H9 (cell line): ENCODE measurements around the gene LOXHD1. TPM values are rescaled to one million over a fixed set of nuclear protein-coding genes. Genes with fewer than 3 reads are reported as not detected.

Source experiments
- DNase-seq: peaks from one replicate; pipeline ENCODE4 v3.0.0-alpha.2; 2017
- H2AFZ ChIP-seq: one replicate; pipeline ENCODE4 v1.6.1; 2013; ENCODE audit warnings: mild to moderate bottlenecking, low read length, control low read depth, moderate library complexity
- H2AK5ac ChIP-seq: 2 replicates; pipeline ENCODE4 v1.6.1; 2013; ENCODE audit warnings: low read length, control low read depth, mixed read lengths; ENCODE audit not compliant: insufficient read length
- H2BK120ac ChIP-seq: one replicate; pipeline ENCODE4 v1.6.1; 2013; ENCODE audit warnings: low read depth, mild to moderate bottlenecking, low read length, control low read depth, inconsistent platforms; ENCODE audit not compliant: poor library complexity, severe bottlenecking
- H2BK12ac ChIP-seq: 2 replicates; pipeline ENCODE4 v1.6.1; 2013; ENCODE audit warnings: low read length, control low read depth, mixed read lengths, low read depth; ENCODE audit not compliant: insufficient read length
- H2BK15ac ChIP-seq: 2 replicates; pipeline ENCODE4 v1.6.1; 2013; ENCODE audit warnings: low read depth, low read length, control low read depth
- H2BK20ac ChIP-seq: one replicate; pipeline ENCODE4 v1.6.1; 2013; ENCODE audit warnings: low read depth, mild to moderate bottlenecking, low read length, control low read depth, inconsistent platforms; ENCODE audit not compliant: poor library complexity, severe bottlenecking
- H2BK5ac ChIP-seq: 2 replicates; pipeline ENCODE4 v1.6.1; 2013; ENCODE audit warnings: low read length, control low read depth, mixed read lengths; ENCODE audit not compliant: insufficient read length
- H3K14ac ChIP-seq: 2 replicates; pipeline ENCODE4 v1.6.1; 2013; ENCODE audit warnings: low read length, control low read depth; ENCODE audit not compliant: insufficient read depth
- H3K18ac ChIP-seq: 2 replicates; pipeline ENCODE4 v1.6.1; 2013; ENCODE audit warnings: low read depth, mild to moderate bottlenecking, mixed read lengths, low read length, control low read depth; ENCODE audit not compliant: insufficient read length
- H3K23ac ChIP-seq: 2 replicates; pipeline ENCODE4 v1.6.1; 2013; ENCODE audit warnings: low read length, control low read depth, mixed read lengths, low read depth; ENCODE audit not compliant: insufficient read length
- H3K23me2 ChIP-seq: 2 replicates; pipeline ENCODE4 v1.6.1; 2013; ENCODE audit warnings: low read depth, mild to moderate bottlenecking, mixed read lengths, low read length, control low read depth; ENCODE audit not compliant: insufficient read length, poor library complexity, severe bottlenecking
- H3K27ac ChIP-seq: 2 replicates; pipeline ENCODE4 v1.5.1; 2013; ENCODE audit warnings: low read length, control low read depth, mixed read lengths, low read depth; ENCODE audit not compliant: insufficient read length
- H3K27me3 ChIP-seq: 2 replicates; pipeline ENCODE4 v1.6.1; 2013; ENCODE audit warnings: low read length, control low read depth, inconsistent platforms; ENCODE audit not compliant: insufficient read depth
- H3K4ac ChIP-seq: 2 replicates; pipeline ENCODE4 v1.6.1; 2013; ENCODE audit warnings: low read depth, mild to moderate bottlenecking, control low read depth, inconsistent platforms, low read length, moderate library complexity
- H3K4me1 ChIP-seq: 2 replicates; pipeline ENCODE4 v1.6.1; 2013; ENCODE audit warnings: low read length, control low read depth, inconsistent platforms; ENCODE audit not compliant: insufficient read depth
- H3K4me2 ChIP-seq: 2 replicates; pipeline ENCODE4 v1.6.1; 2013; ENCODE audit warnings: low read length, control low read depth, mixed read lengths; ENCODE audit not compliant: insufficient read length, insufficient read depth
- H3K56ac ChIP-seq: 2 replicates; pipeline ENCODE4 v1.6.1; 2013; ENCODE audit warnings: low read depth, mild to moderate bottlenecking, mixed read lengths, low read length, control low read depth; ENCODE audit not compliant: insufficient read length
- H3K79me1 ChIP-seq: 2 replicates; pipeline ENCODE4 v1.6.1; 2013; ENCODE audit warnings: low read depth, mild to moderate bottlenecking, moderate library complexity, low read length, control low read depth, inconsistent platforms; ENCODE audit not compliant: insufficient read depth, poor library complexity, severe bottlenecking
- H3K79me2 ChIP-seq: 2 replicates; pipeline ENCODE4 v1.6.1; 2013; ENCODE audit warnings: low read length, control low read depth, inconsistent platforms; ENCODE audit not compliant: insufficient read depth
- H3K9ac ChIP-seq: 2 replicates; pipeline ENCODE4 v1.6.1; 2013; ENCODE audit warnings: low read length, control low read depth, mixed read lengths; ENCODE audit not compliant: insufficient read length; ENCODE audit errors: extremely low read depth
- H3K9me3 ChIP-seq: one replicate; pipeline ENCODE4 v1.6.1; 2013; ENCODE audit warnings: low read depth, low read length, inconsistent platforms; ENCODE audit not compliant: control insufficient read depth
- H3T11ph ChIP-seq: one replicate; pipeline ENCODE4 v1.6.1; 2013; ENCODE audit warnings: mild to moderate bottlenecking, low read length, control low read depth, inconsistent platforms
- H4K20me1 ChIP-seq: one replicate; pipeline ENCODE4 v1.6.1; 2013; ENCODE audit not compliant: control insufficient read depth, insufficient read length, insufficient read depth
- H4K5ac ChIP-seq: 2 replicates; pipeline ENCODE4 v1.6.1; 2013; ENCODE audit warnings: low read depth, mild to moderate bottlenecking, mixed read lengths, low read length, control low read depth; ENCODE audit not compliant: insufficient read length
- H4K8ac ChIP-seq: replicated peaks from 2 replicates; pipeline ENCODE4 v1.6.1; 2013; ENCODE audit warnings: low read length, control low read depth, mixed read lengths, low read depth; ENCODE audit not compliant: insufficient read length
- H4K91ac ChIP-seq: 2 replicates; pipeline ENCODE4 v1.6.1; 2013; ENCODE audit warnings: low read depth, mild to moderate bottlenecking, moderate library complexity, mixed read lengths, low read length, control low read depth; ENCODE audit not compliant: insufficient read length
- H3K27ac Mint-ChIP-seq, 3 experiments: 2 replicates in 2 of 3; 3 replicates in 1 of 3; pipeline ENCODE4 v1.8.0; 2020 to 2021; ENCODE audit warnings: mixed read lengths in 3 of 3, mild to moderate bottlenecking in 1 of 3, moderate library complexity in 1 of 3
- H3K27me3 Mint-ChIP-seq: 2 replicates; pipeline ENCODE4 v1.8.0; 2021; ENCODE audit warnings: low read depth, mild to moderate bottlenecking, moderate library complexity, mixed read lengths
- H3K36me3 Mint-ChIP-seq, 3 experiments: 2 replicates in 2 of 3; 3 replicates in 1 of 3; pipeline ENCODE4 v1.8.0; 2020 to 2021; ENCODE audit warnings: low read depth in 3 of 3, mixed read lengths in 3 of 3; ENCODE audit not compliant: insufficient read depth in 1 of 3
- H3K4me1 Mint-ChIP-seq, 2 experiments: 2 replicates each; pipeline ENCODE4 v1.8.0; 2020; ENCODE audit warnings: mixed read lengths in 2 of 2
- H3K4me3 Mint-ChIP-seq, 2 experiments: 2 replicates in 1 of 2; 3 replicates in 1 of 2; pipeline ENCODE4 v1.8.0; 2020 to 2021; ENCODE audit warnings: mild to moderate bottlenecking in 2 of 2, mixed read lengths in 2 of 2, moderate library complexity in 1 of 2
- H3K9me3 Mint-ChIP-seq, 2 experiments: 2 replicates in 1 of 2; 3 replicates in 1 of 2; pipeline ENCODE4 v1.8.0; 2020; ENCODE audit warnings: mild to moderate bottlenecking in 2 of 2, mixed read lengths in 2 of 2, moderate library complexity in 1 of 2
- WGBS: extraction: QIAGEN DNeasy Blood & Tissue Kit; methylation state at CpG from one replicate; pipeline ENCODE4 v1.1.7; 2013; ENCODE audit warnings: missing lambda C conversion rate, low lambda C conversion rate, mixed read lengths; ENCODE audit not compliant: insufficient read length; ENCODE audit errors: extremely low coverage; 5-methylcytosine and 5-hydroxymethylcytosine counted together
- total RNA-seq: library from RNA; stranded (reverse); gene quantifications from 2 replicates; pipeline ENCODE4 v1.2.1, GENCODE V29; 2021
- TF ChIP-seq, protein P1 (sequence below): fragments of 200-600 bp; sonication (generic); conservative IDR thresholded peaks from 3 replicates; pipeline ENCODE4 v1.8.0; 2021; ENCODE audit warnings: antibody characterized with exemption, mild to moderate bottlenecking

LOXHD1 gene
- total RNA-seq, 1 experiment from 2014 or later: 0.07 TPM

DNA sequence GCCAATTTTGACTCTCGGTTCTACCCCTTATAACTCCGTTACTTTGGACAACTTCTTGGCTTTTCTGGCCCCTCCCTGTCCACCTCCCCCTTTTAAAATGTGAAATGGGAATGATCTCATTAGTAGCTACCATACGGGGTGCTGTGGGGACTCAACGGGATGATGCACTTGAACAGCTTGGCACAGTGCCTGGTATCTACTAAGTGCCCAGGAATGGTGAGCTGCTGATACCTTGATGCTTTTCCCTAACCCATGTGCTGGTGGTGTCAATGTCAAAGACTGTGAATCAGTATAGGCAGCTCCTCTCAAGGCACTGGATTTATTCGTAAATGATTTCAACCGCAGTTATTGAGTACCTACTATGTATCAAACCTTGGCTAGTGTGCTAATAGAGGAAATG is 204.2 kb downstream of the LOXHD1 start:
- H2BK120ac ChIP-seq: no peak overlapping the region
- no peak for DNase-seq
- no peak overlapping the region for H3K18ac ChIP-seq
- no peak overlapping the region for H3K4me2 ChIP-seq
- H3T11ph ChIP-seq: no peak overlapping the region
- peaks cover 7% of the 10 kb centered on the region; the same call in 1 of the 2 replicates for H3K4me1 ChIP-seq
- no peak overlapping the region for H2BK15ac ChIP-seq
- H4K20me1 ChIP-seq: no peaks in the 10 kb centered on the region
- H3K27ac Mint-ChIP-seq: no peak overlapping the region
- no peak overlapping the region for H3K14ac ChIP-seq
- no peak overlapping the region for H2AK5ac ChIP-seq
- TF ChIP-seq, protein P1, sequence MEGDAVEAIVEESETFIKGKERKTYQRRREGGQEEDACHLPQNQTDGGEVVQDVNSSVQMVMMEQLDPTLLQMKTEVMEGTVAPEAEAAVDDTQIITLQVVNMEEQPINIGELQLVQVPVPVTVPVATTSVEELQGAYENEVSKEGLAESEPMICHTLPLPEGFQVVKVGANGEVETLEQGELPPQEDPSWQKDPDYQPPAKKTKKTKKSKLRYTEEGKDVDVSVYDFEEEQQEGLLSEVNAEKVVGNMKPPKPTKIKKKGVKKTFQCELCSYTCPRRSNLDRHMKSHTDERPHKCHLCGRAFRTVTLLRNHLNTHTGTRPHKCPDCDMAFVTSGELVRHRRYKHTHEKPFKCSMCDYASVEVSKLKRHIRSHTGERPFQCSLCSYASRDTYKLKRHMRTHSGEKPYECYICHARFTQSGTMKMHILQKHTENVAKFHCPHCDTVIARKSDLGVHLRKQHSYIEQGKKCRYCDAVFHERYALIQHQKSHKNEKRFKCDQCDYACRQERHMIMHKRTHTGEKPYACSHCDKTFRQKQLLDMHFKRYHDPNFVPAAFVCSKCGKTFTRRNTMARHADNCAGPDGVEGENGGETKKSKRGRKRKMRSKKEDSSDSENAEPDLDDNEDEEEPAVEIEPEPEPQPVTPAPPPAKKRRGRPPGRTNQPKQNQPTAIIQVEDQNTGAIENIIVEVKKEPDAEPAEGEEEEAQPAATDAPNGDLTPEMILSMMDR: no peak
- no peak overlapping the region for H3K23ac ChIP-seq
- H4K5ac ChIP-seq: no peak overlapping the region
- no CpG with 5 or more reads among the region's 6 CpGs for WGBS
- no peaks in the 10 kb centered on the region for H3K23me2 ChIP-seq
- no peaks in the 10 kb centered on the region for H3K27me3 ChIP-seq
- H3K4ac ChIP-seq: no peak overlapping the region
- no peak overlapping the region for H4K91ac ChIP-seq
- no peaks in the 10 kb centered on the region for H3K79me2 ChIP-seq
- H3K27ac ChIP-seq: no peak overlapping the region
- no peak overlapping the region for H3K4me3 Mint-ChIP-seq
- H2BK12ac ChIP-seq: no peak overlapping the region
- no peak overlapping the region for H2BK20ac ChIP-seq
- H4K8ac ChIP-seq: no peak overlapping the region
- no peak overlapping the region for H3K56ac ChIP-seq
- no peaks in the 10 kb centered on the region for H3K79me1 ChIP-seq
- H3K36me3 Mint-ChIP-seq: peaks cover 0 to 3% (median 0%) of the 10 kb centered on the region in 3 experiments; a peak in 2 of 7 replicates
- H3K9me3 ChIP-seq: peaks cover 11% of the 10 kb centered on the region
- H3K27me3 Mint-ChIP-seq: peaks cover 2% of the 10 kb centered on the region; the same call in 1 of the 2 replicates
- no peak overlapping the region for H2BK5ac ChIP-seq
- no peaks in the 10 kb centered on the region for H3K9me3 Mint-ChIP-seq
- H3K9ac ChIP-seq: no peak overlapping the region
- H2AFZ ChIP-seq: no peak overlapping the region
- H3K4me1 Mint-ChIP-seq: peaks cover 23 to 29% of the 10 kb centered on the region in 2 experiments
